NOMO-1 treated with dmso at 0.1 percent for 144 hours (cell line): ENCODE measurements around the gene ADAR.

Source experiments
- DNase-seq: peaks from one replicate; lab custom pipeline; 2025; ENCODE audit not compliant: unreplicated experiment; lab: John Stamatoyannopoulos, UW

ADAR gene

GRCh38 chr1:154533952-154534844, 73.8 kb downstream of the ADAR start:
- DNase-seq, result no peak
